TTC549 (cell line): ENCODE results near the gene CDC42SE2.
"Not testable (repeated sequence)": the region's sequence is repeated elsewhere in the genome, so short reads cannot be mapped to it uniquely, and the experiment has no call there.

ENCODE experiments used
- FAIRE-seq: peaks from 2 replicates; lab custom pipeline; 2012; peaks lifted over from hg19 to GRCh38; lab: Jason Lieb, UNC

The CDC42SE2 gene

GRCh38 chr5:131366428-131366827 lies 102.6 kb downstream of the CDC42SE2 start:
- no peak for FAIRE-seq

GRCh38 chr5:131367219-131367860 lies 103.5 kb downstream of the CDC42SE2 start:
- no peak for FAIRE-seq

GRCh38 chr5:131368866-131369265 lies 105.0 kb downstream of the CDC42SE2 start:
- no peak for FAIRE-seq

DNA sequence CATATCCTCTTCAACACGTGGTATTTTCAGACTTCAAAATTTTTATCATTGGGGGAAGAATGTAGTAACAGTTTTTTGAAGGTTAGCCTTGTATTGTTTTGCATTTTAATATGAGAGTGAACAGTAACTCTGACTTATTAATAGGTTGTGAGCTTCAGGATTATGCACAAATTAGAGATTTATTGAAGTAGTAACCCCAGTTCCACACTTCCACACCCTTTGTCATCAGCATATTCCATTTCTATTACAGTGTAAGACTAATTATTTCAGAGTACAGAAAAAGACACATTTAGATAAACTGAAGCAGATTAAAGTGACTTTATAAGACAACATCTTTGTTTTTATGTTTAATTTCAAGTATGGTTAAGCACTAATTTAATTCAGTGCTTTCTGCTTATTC lies 105.7 kb downstream of the CDC42SE2 start:
- FAIRE-seq = no peak

- no peak for FAIRE-seq
These were observed 108.0 kb downstream of the CDC42SE2 start for GRCh38 chr5:131371835-131372234.

DNA sequence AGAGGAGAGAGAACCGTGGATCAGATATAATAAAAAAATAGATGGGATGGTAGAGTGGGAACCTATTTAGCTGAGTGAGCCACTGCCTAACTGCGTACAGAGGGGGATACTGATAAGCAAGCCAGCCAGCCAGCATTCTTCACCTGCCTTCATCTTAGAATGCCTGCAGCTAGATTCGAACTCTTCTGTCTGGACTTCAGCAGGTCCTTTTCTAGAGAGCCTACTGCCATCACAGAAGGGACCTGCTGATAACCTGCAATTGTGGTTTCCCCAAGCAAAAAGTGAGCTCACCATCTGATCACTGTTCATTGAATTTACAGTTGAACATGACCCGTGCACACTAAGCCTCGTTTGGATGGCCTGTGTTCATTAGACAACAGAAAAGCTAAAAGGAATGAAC lies 109.4 kb downstream of the CDC42SE2 start:
- no peak for FAIRE-seq

DNA sequence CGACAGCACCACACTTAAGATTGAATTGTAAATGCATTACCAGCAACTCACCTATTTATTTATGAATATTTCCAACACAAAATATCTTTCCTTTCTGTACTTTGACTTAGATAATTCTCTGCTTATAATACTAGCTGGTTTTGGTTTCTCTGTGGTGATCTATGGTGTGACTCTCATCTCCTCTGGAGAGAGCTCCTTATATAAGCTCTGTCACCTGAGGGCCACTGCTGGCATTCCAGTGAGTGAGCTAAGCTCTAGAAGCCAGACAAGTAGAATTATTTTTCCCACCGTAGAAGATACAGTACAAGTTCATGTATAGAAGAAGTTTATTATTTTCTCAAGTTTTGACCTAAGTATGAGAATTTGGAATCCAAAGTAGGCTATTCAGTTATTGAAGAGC lies 111.5 kb downstream of the CDC42SE2 start:
- FAIRE-seq = no peak

GRCh38 chr5:131377346-131377745 lies 113.5 kb downstream of the CDC42SE2 start:
- FAIRE-seq = no peak

GRCh38 chr5:131377785-131378325 lies 114.0 kb downstream of the CDC42SE2 start:
- no peak for FAIRE-seq

GRCh38 chr5:131378721-131379541 lies 115.1 kb downstream of the CDC42SE2 start:
- no peak for FAIRE-seq

- no peak for FAIRE-seq
These were observed 115.9 kb downstream of the CDC42SE2 start for GRCh38 chr5:131379723-131380122.

GRCh38 chr5:131380238-131380637 lies 116.4 kb downstream of the CDC42SE2 start:
- not testable (repeated sequence) for FAIRE-seq

DNA sequence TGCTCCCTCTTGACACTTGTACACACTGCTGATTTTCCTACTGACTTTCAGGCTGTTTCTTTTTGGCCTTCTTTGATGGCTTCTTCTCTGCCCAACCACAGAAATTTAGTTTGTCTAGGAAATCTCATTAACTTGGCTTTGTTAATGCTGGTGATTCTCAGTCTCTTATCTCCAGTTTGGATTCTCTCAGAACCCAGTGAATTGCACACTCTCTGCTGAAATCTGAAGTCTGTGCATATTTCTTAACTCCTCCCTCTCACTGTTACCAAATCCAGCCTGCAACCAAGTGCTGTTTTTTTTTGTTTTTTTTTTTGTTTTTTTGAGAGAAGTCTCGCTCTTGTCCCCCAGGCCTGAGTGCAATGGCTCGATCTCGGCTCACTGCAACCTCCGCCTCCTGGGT lies 117.2 kb downstream of the CDC42SE2 start:
- FAIRE-seq = no peak

GRCh38 chr5:131381777-131382176 lies 117.9 kb downstream of the CDC42SE2 start:
- no peak for FAIRE-seq

GRCh38 chr5:131382407-131383395 lies 118.8 kb downstream of the CDC42SE2 start:
- no peak for FAIRE-seq

- no peak for FAIRE-seq
These were observed 120.3 kb downstream of the CDC42SE2 start for GRCh38 chr5:131384173-131384572.

DNA sequence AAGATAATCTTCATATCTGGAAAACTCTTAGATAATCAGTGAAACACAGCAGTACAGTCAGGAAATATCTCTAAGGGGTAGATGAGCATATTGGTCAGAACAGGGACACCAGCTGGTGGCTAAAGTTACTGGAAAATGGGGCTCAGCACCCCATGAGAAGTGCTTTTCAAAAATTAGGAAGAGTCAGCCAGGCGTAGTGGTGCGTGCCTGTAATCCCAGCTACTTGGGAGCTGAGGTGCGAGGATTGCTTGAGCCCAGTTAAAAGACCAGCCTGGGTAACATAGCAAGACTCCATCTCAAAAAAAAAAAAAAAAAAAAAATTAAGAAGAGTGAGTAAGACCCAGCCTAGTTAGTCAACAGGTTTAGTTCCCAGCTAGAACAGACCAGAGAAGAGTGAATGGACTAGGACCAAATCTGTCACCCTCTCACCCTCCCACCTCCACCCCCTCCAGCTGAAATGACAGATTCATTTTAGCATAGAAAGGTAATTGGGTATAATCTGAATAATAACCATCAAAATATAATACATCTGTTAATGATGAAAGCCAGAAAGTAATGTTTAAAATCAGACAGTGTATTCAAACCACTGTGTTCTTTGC lies 120.9 kb downstream of the CDC42SE2 start:
- FAIRE-seq = no peak

DNA sequence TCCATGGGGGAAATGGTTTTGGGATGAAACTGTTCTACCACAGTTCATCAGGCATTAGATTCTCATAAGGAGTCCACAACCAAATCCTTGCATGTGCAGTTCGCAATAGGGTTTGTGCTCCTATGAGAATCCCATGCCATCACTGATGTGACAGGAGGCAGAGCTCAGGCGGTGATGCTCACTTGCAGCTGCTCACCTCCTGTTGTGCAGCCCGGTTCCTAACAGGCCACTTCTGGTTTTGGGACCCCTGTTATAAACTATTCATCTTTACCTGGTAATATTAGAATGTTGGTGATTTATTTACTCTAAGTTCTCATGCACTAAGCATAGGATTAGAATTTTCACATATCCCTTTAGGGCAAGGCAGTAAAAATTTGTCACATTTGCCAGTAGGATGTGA lies 122.3 kb downstream of the CDC42SE2 start:
- FAIRE-seq = no peak

- no peak for FAIRE-seq
These were observed 122.9 kb downstream of the CDC42SE2 start for GRCh38 chr5:131386779-131387178.

- FAIRE-seq = no peak
These were observed 123.4 kb downstream of the CDC42SE2 start for GRCh38 chr5:131387255-131387654.

GRCh38 chr5:131389096-131389868 lies 125.4 kb downstream of the CDC42SE2 start:
- no peak for FAIRE-seq
